HG02981 (cell line): ENCODE data around the gene FAM81B.

Source experiments
- ATAC-seq: cut with Tn5 transposase; IDR thresholded peaks from one replicate; pipeline ENCODE4 v1.9.1; 2021; ENCODE audit warnings: mild to moderate bottlenecking, moderate library complexity; ENCODE audit not compliant: unreplicated experiment

FAM81B gene

DNA sequence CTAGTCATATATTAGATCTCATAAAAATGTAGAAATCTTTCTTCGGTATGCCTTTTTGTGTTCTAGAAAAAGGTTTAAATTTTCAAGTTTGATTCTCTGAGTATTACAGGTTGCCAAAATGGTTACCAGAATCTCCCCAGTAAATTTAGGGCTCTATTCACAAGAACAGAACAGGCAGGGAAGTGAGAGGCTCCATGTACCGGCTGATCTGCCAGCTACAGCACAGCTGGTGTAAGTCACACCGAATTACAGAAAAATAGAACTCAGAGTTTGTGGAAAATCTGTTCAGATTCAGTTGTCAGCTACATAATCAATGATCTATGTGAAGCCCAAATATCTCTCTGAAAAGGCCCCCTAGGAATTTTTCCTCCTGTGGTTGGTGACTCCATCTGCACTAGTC lies 10.5 kb downstream of the FAM81B start:
- no peak for ATAC-seq

DNA sequence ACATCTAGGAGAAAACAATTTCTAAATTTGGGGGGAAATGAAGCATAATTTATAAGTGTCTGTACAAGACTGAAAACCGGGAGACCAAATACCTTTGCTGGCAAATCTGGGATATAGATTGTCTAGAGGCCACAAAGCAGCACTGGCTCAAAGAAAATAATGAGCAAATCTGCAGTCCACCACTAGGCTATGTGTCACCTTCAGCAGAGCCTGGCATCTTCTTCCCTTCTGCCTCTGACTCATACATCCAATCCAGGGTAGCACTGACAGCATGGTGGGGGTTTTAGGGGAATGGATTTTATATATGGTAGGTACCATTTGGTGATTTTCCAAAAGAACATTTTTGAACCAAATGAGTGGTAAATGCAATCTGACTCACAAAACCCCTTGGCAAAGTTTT lies 12.8 kb downstream of the FAM81B start:
- no peak for ATAC-seq

DNA sequence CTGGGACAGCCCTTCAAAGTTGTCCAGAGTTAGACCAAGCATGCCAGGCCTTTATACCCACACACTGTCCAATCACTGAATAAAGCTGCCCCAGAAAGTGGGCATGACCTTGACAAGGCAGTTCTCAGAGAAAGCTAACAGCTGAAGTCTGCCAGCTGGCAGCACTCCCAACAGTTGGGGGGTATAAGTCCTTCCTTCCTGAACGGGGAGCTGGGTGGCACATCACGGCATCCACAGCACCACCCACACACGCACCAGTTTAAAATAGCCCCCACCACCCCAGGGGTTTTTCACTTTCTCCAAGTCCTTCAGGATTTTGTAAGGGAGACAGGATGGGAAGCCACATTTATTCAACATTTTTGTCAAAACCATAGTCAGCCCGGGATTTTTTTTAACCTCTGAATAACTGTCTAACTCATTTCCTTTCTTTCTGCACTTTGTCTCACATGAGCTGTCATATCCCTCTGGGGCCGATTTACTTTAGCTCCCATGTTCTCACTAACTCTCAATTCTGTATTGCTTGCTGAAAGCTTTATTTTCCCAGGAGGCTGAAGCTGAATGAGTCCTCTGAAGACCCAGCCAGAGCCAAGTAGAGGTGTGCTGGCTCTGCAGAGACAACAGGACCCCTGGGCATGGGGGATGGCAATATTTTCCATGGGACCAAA lies 15.4 kb downstream of the FAM81B start:
- no peak for ATAC-seq

DNA sequence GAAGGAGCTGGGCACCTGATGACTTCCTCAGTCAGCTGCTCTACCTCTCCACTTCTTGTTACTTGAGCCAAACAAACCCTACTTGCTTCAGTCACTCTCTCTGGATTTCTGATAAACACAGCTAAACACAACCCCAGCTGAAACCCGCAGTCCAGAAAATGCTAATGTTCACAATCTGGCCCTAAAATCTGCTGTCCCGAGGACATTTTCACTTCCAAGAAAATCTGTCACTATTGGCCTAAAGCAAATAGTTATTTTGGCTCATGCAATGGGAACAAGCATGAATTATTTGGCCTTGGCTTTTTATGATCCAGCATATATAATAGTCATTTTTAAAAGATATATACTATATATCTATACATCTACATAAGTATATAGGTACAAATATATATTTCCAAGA lies 19.1 kb downstream of the FAM81B start:
- ATAC-seq: no peak

DNA sequence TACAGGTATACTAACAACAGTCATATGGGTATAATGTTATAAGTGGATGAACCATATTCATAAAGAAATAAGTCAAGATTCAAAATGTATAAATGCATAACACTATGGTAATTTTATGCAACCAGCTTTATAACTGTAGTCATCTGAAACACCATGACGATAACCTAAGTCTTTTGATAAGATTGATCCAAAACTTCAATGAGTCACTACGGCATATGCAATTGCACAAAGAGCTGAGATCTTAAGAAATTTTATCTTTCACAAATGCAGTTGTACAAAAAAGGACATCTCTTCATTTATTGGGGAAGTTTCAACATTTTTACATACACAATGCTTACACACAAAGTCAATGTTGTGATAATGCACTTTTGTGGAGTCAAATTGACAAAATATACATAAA lies 20.3 kb downstream of the FAM81B start:
- no peak for ATAC-seq

DNA sequence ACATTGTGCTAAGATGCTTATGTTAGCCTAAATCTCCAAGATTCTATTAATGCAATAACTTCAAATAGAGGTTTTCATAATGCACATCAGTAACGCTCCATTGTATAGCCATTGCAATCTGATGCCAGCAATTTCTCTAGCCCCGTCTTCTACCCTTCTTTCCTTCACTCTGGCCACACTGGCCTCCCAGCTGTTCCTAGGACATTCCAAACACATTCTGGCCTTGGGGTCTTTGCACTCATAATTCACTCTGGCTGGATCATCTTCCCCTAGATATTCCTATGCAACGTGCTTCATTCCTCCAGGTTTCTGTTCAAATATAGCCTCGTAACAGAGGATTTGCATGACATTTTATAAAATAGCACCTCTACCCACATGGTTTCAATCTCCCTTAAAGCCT lies 23.3 kb downstream of the FAM81B start:
- no peak for ATAC-seq

DNA sequence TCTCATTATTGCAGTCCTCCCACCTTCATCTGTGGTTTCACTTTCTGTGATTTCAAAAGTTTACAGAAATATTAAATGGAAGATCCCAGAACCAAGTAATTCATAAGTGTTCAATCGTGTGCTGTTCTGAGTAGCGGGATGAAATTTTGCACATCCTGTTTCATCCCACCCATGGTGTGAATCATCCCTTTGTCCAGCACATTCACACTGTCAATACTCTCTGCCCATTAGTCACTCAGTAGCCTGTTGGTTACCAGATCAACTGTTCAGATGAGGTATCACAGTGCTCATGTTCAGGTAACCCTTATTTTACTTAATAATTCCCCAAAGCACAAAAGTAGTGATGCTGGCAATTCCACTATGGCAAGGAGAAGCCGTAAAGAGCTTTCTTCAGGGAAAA lies 26.8 kb downstream of the FAM81B start:
- ATAC-seq: no peak

DNA sequence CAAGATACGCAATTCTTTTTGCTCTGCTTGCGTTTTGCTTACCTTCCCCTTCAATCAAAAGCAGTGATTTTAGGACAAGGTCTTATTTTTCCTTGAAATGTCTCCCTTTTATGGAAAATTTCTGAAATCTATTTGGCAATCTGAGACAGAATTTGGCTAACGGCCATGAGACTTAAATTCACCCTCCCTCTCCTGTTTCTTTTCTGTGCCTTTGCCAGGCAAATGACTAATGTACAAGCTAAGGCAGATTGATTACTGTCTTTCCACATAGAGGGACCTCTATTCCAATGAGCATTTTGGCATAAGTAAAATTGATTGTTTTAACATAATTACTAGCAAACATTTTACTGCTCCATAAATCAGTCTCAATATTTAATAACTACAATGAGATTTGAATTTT lies 31.7 kb downstream of the FAM81B start:
- ATAC-seq: no peak

DNA sequence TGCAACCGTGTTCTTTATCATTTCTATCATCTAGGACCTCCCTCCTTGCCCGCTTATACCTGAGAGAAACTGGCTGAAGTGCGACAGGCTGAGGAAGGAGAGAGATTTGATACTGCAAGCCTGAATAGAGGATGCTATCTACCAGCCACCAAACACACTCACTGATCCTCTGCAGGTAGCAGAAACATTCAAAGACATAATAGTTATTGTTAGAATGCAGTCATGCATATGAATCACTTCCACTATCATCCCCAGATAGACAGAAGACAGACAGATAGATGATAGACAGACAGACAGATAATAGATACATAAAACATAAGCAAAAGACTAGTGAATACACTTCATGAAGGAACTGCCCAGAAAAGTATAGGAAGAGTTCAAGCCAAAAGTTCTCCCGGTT lies 32.9 kb downstream of the FAM81B start:
- ATAC-seq: peak; percentile 49

DNA sequence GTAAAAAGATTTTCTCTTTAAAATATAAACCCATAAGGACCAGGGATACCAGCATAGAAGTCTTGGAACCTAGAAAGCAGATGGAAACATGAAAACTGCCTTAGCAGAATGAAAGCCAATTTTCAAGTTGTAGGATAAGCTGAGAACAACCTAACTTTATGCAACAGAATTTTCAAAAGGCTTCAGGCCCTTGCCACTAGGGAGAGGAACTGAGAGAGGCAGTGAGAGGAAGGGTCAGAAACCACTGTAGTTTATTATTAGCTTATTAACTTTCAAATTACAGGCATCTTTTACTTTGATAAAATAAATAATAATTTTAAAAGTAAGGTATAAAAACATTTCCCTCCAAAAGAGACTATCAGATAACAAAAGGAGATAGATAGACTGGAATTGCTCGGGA lies 33.4 kb downstream of the FAM81B start:
- ATAC-seq: peak; percentile 59

DNA sequence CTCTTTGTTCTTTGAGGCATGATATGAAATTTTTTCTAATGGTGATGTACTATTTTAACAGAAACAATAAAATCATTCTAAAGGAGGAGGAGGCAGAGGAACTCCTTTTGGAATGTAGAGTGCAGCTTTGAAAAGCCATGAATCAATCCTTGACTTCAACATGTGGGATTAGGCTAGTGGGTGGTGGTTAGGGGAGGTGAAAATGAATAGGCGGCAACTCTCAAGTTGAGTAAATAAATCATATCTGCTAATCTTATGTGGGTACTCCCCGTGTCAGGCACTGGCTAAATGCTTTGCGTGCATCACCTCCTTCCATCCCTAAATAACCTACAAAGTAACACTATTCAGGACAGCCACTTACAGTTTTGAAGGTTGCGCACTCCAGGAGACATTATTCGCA lies 35.1 kb downstream of the FAM81B start:
- ATAC-seq: no peak

DNA sequence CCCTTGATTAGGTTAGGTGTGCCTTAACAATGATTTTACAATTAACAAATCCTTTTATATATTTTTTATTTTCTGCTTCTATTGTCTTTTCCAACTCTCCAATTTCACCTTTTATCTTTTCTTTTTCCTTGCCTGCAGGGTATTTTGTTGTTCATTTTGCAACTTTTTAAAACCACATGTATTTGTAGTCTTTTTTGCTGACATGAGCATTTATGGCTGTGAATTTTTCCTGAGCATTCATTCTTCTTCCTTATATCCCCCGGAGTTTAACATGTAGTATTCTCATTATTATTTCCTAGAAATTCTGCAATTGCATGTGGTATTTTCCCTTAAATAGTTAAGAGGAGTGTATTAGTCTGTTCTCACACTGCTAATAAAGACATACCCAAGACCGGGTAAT lies 41.6 kb downstream of the FAM81B start:
- no peak for ATAC-seq

DNA sequence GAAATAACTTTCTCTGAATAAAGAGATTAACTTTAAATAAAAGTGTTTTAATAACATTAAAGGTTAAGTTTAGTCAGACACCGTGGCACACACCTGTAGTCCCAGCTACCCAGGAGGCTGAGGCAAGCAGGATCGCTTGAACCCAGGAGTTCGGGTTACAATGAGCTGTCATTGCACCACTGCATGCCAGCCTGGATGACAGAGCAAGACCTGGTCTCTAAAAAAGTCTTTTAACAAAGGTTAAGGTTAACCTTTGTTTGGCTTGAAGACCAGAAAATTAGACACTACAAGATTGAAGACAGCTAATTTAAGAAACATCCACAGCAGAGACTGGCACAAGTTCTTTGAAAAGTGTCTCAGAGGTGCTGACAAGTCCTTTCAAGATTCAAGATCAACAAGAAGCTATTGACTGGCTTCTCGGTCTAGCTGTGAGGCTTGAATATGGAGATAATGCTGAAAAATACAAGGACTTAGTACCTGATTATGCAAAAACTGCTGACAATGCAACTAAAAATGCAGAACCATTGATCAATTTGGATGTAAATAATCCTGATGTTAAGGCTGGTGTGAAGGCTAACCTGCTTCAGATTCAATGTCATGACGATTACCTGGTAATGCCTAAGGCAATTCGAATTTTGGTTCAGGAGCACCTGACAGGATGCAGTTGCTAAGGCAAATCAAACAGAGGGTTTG lies 48.8 kb downstream of the FAM81B start:
- no peak for ATAC-seq

DNA sequence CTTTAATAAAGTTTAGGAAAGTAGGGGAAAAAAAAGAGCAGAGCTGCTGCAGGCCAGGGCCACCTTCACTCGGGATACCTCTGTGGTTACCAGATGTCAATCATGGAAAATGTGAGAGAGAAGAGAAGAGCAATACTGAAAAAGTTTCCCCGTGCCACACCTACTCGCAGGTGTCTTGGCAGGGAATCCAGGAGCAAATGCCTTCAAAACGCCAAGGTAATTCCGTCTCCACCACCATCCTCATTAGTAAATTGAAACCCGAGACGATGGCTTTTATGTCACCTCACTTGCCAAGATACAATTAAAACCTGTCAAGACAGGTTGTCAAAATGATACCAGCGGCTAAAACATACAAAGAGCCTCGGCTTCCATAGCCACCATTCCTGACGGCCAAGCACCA lies 49.7 kb downstream of the FAM81B start:
- no peak for ATAC-seq

DNA sequence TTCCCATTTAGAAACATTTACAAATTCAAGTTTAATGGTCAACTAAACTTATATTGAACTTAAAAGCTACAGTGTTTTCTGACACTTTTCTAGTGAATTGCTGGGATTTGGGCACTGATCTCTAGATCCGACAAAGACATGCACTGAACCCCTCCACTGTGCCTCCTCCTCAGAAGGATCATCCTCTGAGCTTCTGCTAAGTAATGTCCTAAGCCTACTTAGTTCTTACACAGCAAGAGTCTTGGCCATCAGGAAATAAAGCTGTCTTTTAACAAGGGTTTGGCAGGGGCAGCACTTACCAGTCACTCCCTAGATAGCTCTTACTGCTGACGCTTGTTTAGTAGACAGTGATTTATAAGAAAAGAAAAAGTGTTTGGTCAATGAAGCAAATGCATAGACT lies 50.5 kb downstream of the FAM81B start:
- ATAC-seq: no peak

DNA sequence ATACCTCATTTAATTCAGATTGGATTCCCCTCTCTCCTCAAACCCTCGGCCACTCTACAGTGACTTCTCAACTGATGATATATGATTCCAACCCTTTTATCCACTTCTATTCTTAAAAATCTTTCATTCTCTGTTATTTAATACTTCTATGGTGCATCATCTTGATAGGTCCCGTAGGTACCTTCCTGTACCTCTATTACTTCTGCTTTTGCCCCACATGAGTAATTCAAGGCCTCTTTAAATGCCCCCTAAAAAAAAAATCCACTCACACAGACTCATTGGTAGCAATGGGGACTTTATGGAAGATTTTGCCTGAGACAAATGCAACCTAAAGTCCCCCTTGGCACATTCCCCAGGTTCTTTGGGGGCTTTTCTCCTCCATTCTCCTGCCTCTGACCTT lies 54.3 kb downstream of the FAM81B start:
- no peak for ATAC-seq

DNA sequence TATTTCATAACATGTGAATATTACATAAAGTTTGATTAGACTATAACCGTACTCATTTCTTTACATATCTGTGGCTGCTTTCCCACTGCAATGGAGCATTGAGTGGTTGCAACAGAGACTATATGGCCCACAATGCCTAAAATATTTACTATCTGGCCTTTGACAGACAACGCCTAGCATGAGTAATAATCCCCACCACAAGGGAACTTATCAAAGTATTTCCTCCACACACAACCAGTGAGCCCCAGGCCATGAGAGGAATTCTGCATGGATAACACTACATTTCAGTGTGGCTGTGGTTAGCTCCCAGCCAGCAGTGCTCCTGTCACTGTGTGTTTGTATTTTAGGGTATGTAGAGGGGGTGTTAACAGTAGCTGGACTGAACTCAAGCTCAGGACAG lies 54.8 kb downstream of the FAM81B start:
- ATAC-seq: no peak

DNA sequence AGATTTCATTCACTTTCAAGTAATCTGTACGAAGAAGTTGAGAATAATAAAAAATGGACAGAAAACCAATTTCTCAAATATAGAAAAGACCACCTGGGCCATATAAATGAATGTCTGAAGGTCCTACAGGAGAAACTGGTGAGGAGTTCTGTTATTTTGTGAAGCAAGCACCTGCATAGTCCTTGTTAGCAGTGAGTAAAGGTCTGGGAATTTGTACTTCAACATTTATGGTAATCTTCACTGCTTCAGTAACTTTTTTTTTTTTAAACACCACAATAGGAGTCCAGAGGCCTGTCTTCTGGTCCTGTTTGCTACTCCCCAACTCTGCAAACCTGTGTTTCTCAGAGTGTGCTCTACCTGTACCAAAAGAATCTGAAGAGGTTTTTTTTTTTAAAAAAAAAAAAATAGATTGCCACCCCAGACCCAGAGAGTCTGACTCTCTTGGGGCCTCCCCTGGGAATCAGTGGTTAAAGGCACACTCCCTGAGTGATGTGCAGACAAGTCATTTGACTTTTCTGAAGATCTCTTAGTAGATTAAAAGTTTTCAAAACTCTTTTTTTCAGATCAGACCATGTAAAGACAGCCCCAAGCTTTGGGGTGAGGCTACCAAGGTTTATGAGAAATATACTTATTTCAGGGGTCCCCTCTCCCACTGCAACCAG lies 55.5 kb downstream of the FAM81B start:
- ATAC-seq: no peak

DNA sequence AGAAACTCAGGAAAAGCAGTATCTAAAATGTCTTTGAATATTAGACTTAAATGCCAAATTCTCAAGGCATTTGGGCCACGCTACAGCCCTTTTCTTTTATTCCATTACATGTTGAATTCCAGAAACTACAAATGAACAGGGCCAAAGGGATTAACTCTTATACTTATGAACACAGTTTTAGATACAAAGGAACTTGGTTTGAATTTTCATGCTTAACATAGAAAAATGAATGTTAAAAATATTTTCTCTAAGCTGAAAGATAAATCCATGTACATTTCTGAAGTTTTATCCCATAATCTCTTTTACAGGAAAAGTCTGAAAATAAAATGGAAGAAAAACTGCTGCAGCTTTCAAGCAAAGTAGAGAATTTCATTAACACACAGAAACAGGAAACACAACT lies 56.8 kb downstream of the FAM81B start:
- ATAC-seq: no peak

DNA sequence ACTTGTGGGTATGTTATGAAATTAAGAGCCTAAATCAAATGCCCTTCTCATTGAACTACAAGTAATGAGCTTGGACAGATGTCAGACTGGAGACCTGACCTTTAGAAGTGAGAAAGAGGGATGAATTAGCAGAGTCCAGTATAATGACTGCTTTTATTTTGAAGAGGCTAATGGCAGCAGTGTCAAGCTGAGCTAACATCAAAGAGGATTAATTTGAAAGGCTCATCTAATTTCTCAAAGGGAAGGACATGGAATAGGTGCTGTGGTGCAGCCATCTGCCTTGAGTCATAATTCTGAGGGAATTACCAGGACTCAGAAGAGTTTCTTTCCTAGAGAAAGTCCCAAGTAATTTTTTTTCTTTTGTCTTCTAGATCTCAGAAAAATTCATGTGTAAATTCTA lies 57.6 kb downstream of the FAM81B start:
- ATAC-seq: no peak

DNA sequence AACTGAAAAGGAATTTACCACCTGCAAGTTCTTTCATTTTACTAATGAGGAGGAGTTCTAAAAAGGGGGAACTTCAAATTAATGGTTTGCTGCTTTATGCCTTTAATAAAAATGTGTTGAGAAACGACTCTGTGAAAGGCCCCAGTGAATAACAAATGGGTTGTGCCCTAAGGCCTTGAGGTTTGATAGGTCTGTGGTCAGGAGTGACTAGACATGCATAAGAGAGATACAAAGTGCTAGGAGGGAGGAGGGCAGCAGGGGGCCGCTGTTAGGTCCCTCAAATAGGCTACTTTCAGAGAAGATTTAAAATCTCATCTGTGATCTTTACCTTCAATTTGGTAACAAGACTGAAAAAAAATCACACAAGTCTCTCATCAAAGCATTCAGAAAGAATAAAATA lies 58.3 kb downstream of the FAM81B start:
- no peak for ATAC-seq

DNA sequence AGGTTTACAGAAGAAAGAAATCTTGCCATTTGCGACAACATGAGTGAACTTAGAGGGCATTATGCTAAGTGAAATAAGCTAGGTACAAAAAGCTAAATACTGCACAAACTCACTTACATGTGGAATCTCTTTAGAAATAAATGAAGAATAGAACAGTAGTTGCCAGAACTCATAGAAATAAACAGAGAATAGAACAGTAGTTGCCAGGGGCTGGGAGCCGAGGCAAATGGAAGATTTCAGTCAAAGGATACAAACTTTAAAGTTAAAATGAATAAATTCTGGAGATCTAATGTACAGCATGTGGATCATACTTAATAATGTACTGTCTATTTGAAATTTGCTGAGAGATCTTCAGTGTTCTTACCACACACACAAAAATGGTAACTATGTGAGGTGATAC lies 63.4 kb downstream of the FAM81B start:
- no peak for ATAC-seq
